Hepatic stellate cell (primary cell): ENCODE data around the gene TYMP.

Experiments used
- DNase-seq: peaks from one replicate; pipeline ENCODE4 v3.0.0; 2011; ENCODE audit warnings: low spot score

Gene TYMP

GRCh38 chr22:50483556-50483955 is 46.3 kb downstream of the TYMP start:
- DNase-seq, result no peak

DNA sequence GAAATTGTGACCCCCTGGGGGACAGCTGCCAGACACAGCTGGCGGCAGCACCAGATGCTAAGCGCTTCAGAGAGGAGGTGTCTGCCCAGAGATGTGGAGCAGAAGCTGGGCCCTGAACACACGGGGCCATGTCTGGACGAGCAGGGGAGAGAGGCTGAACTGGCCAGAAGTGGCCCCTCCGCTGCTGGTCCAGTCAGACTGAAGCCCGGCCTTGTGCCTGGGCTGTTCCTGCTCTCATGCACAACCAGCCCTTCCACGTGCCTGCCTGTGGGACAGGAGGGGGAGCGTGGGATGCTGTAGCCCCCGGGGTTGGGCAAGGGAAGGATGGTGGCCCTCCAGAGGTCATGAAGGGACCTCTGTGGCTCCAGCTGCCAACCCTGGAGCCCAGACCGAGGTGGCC is 46.7 kb downstream of the TYMP start:
- DNase-seq, result no peak

DNA sequence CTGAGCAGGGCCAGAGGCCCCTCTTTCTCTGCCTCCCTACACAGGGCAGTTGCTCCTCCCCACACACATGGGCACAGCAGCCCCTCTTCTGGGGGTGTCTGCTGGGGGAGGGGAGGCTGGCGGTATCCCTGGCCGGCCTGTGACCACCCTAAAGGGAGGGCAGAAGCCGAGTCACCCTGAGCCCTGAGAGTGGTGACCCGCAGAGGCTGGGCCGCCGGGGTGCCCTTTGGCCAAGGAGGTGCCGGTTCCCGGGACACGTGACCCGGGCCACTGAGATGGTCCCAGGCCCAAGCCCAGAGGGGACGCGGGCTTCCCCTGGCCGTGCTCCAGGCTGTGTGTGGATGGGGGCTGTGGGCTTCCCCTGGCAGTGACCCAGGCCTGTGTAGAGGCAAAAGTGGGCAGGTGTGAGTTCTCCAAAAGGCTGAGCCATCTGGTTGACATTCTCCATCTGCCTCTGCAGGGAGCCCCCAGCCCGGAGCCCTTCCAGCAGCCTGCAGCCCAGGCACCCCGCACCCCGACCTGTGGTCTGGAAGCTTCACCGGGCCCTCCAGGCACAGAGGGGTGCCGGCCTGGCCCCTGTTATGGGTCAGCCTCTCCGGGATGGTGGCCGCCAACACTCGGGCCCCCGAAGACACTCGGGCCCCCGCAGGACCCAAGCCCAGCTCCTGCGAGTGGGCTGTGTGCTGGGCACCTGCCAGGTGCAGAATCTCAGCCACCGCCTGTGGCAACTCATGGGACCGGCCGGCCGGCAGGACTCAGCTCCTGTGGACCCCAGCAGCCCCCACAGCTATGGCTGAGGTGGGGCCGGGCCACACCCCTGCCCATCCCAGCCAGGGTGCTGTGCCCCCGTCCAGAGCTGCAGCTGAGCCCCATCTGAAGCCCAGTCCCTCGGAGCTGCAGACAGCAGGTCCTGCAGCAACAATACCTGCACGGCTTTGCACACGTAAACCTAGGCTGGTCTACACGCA is 47.4 kb downstream of the TYMP start:
- DNase-seq, result no peak

- DNase-seq, result no peak
These were observed 48.2 kb downstream of the TYMP start, which contains the start of gene ADM2 for GRCh38 chr22:50481440-50482106. Gene ADM2, plus strand, starts transcription at chr22:50481543. Its CDS starts 305 bp downstream, at chr22:50481848.

DNA sequence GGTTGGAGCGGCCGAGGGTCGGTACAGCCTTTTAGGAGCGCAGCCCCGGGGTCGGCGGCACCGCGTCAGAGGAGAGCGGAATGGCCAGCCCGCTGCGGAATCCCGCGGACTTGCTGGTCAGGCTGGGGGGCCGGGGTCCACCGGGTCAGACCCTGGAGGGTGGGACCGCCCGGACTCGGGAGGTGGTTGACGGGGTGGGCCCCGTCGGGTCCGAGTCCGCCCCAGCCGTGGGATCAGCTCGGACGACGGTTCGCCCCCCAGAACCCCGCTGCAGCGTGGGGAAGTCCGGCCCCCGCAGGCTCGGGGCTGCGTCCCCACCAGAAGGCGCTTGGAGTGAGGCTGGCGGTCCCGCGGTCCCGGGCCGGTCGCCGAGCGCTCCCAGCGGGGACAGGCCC is 48.8 kb downstream of the TYMP start:
- no peak for DNase-seq

DNA sequence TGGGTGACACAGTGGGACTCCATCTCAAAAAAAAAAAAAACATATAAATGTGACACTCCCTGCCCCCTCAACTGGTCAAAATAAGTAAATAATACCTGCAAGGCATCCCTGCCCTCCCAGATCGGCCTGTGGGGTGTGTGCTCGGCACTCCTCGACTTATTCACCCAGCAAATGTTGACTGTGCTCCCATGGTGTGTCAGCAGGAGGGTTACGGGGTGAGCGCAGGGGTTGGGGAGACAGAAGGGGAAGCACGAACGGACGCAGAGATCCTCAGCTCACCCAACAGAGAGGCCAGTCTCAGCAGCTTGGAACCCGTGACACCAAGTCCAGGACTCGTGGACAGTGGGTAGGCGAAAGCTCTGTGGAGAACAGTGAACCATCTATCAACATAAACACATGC is 50.1 kb downstream of the TYMP start:
- DNase-seq, result no peak

DNA sequence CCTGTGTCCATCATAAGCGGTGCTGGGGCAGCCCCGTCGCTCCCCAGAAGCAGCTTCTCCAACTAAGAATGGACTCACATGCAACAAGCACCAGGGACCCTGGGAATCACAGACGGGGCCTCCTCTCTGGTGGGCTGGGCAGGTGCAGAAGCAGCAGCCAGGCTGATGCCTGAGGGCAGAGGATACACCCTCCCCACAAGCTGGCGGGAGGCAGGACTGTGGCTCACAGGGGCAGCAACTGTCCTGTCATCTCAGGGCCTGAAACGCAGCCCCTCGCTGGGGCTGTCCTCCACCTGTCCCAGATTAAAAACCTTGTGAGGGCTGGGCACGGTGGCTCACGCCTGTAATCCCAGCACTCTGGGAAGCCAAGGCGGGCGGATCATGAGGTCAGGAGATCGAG is 51.9 kb downstream of the TYMP start:
- DNase-seq, result no peak

- no peak for DNase-seq
These were observed 52.9 kb downstream of the TYMP start for GRCh38 chr22:50476868-50477267.
